Ascending aorta (tissue), 2 donors: ENCODE data around the gene MEIS2. TPM values are rescaled to one million over a fixed set of nuclear protein-coding genes. Genes with fewer than 3 reads are reported as not detected.

Experiments
- DNase-seq, 2 donors: peaks; one replicate each; pipeline ENCODE4 v3.0.0-alpha.2; 2019; ENCODE audit warnings: low spot score in 2 of 2
- H3K27ac ChIP-seq, 2 donors: fragments of 200-600 bp; sonication (generic); one replicate each; pipeline ENCODE4 v1.5.1; 2016 to 2017; ENCODE audit warnings: mild to moderate bottlenecking in 1 of 2
- H3K27me3 ChIP-seq: fragments of 200-600 bp; sonication (generic); one replicate; pipeline ENCODE4 v1.5.1; 2017
- H3K36me3 ChIP-seq, 2 donors: fragments of 200-600 bp; sonication (generic); one replicate each; pipeline ENCODE4 v1.5.1; 2016
- H3K4me1 ChIP-seq, 2 donors: fragments of 200-600 bp; sonication (generic); one replicate each; pipeline ENCODE4 v1.5.1; 2016 to 2017; ENCODE audit warnings: mild to moderate bottlenecking in 1 of 2
- H3K4me3 ChIP-seq, 2 donors: fragments of 200-600 bp; sonication (generic); one replicate each; pipeline ENCODE4 v1.5.1; 2016 to 2017; ENCODE audit warnings: mild to moderate bottlenecking in 1 of 2
- H3K9me3 ChIP-seq, 2 donors: fragments of 200-600 bp; sonication (generic); one replicate each; pipeline ENCODE4 v1.5.1; 2016
- intact Hi-C: fragments of 100-400 bp; cut with DNase I; formaldehyde crosslinking; loops from one replicate; pipeline ENCODE4 v1.15.1; 2023
- total RNA-seq: library from RNA; depleted of rRNA; stranded (reverse); fragments of >200 nt; gene quantifications from one replicate; pipeline ENCODE4 v1.1.0, GENCODE V29; 2016
- TF ChIP-seq, protein P1 (sequence below), 3 experiments: fragments of 200-600 bp in 2 of 3; fragments of 450-650 bp in 1 of 3; sonication (generic) in 2 of 3; IDR thresholded peaks; one replicate each; pipeline ENCODE4 v1.5.1; 2016 to 2019; ENCODE audit warnings: antibody characterized with exemption in 3 of 3, mild to moderate bottlenecking in 1 of 3, moderate library complexity in 1 of 3

The MEIS2 gene
- total RNA-seq, 1 donor from 2014 or later = 11.5 TPM

DNA sequence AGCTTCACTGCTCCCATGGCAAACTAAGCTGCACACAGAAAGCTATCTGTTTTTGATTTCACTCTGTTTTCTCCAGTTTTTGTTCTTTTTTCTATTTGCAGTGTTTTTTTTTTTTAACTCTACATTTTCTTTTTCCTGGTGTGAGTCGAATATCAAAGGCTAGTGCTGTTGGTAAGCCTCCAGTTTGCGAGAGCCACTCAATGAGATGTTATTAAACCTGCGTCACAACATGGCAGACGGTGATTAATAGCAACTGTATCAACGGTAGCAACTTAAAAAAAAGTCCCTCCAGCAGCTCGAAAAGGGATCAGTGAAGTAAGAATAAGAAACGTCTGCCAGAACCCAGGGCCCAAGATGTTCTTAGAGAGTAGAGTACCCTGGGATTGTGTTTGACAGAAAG lies 84.1 kb downstream of the MEIS2 start:
- intact Hi-C loops = loop anchor here (10.0 kb wide), 1 partner anchor 1321 kb away; no protein-coding TSS in a partner anchor
- Histone ChIP-seq H3K4me3 (peak overlapping the region; percentile 27 to 47), H3K27ac (peak overlapping the region; percentile 61 to 82), H3K27me3 (no peaks in the 10 kb centered on the region), H3K4me1 (peaks cover 3 to 19% of the 10 kb centered on the region in 2 donors), H3K9me3 (no peaks in the 10 kb centered on the region), H3K36me3 (no peaks in the 10 kb centered on the region)
- peak in 1 of 2 donors; percentile 76 for DNase-seq
- TF ChIP-seq, protein P1, sequence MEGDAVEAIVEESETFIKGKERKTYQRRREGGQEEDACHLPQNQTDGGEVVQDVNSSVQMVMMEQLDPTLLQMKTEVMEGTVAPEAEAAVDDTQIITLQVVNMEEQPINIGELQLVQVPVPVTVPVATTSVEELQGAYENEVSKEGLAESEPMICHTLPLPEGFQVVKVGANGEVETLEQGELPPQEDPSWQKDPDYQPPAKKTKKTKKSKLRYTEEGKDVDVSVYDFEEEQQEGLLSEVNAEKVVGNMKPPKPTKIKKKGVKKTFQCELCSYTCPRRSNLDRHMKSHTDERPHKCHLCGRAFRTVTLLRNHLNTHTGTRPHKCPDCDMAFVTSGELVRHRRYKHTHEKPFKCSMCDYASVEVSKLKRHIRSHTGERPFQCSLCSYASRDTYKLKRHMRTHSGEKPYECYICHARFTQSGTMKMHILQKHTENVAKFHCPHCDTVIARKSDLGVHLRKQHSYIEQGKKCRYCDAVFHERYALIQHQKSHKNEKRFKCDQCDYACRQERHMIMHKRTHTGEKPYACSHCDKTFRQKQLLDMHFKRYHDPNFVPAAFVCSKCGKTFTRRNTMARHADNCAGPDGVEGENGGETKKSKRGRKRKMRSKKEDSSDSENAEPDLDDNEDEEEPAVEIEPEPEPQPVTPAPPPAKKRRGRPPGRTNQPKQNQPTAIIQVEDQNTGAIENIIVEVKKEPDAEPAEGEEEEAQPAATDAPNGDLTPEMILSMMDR (IDR thresholded peaks at IDR 0.05) = no peak

DNA sequence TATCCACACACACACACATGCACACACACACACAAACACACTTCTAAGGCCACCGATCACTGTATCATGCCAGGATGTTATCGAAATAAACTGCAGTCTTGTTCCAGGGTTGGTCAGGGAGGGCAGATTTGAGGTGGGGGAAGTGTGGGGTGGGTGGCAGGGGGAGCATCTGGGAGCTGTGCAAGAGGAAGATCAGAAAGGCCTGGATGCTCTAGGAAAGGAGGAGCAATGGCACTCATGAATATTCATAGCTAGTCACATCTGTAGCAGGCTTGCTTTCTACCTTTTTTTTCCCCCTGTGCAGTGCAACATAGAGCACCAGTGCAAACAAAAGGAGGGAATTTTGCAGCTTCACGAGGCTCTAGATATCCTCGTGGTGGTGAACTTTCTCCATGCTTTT lies 84.9 kb downstream of the MEIS2 start:
- H3K4me1 ChIP-seq = peaks cover 3 to 19% of the 10 kb centered on the region in 2 donors
- intact Hi-C loops = loop anchor here (2.0 to 10.0 kb wide), 2 partner anchors 81 to 1321 kb away; no protein-coding TSS in a partner anchor
- peak overlapping the region; percentile 61 to 82 for H3K27ac ChIP-seq
- no peaks in the 10 kb centered on the region for H3K36me3 ChIP-seq
- DNase-seq = no peak
- TF ChIP-seq, protein P1 (IDR thresholded peaks at IDR 0.05) = no peak
- no peaks in the 10 kb centered on the region for H3K9me3 ChIP-seq
- no peaks in the 10 kb centered on the region for H3K27me3 ChIP-seq
- H3K4me3 ChIP-seq = peak overlapping the region; percentile 27 to 47

DNA sequence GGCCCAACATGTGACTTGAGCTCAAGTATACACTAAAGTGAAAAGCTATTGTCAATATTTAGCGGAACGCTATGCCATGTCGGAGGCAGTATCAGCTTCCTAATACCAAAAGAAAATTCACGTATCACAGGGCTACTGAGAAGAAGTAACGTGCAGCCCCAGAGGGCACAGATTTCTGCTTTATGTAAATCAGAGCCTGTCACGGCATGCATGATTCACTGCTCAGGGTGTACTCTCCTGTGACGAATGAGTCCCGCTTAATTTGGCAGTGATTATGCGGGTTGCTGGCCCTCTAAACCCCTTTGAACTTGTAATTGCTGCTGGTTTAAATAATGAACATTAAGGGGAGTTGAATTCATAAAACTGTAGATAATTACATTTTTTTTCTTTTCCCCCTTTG lies 85.3 kb downstream of the MEIS2 start:
- H3K4me1 ChIP-seq = peaks cover 3 to 16% of the 10 kb centered on the region in 2 donors
- intact Hi-C loops = loop anchor here (2.0 to 10.0 kb wide), 2 partner anchors 82 to 1320 kb away; no protein-coding TSS in a partner anchor
- no peaks in the 10 kb centered on the region for H3K36me3 ChIP-seq
- H3K27ac ChIP-seq = peak overlapping the region; percentile 61 to 82
- TF ChIP-seq, protein P1 (IDR thresholded peaks at IDR 0.05) = no peak
- no peaks in the 10 kb centered on the region for H3K27me3 ChIP-seq
- H3K4me3 ChIP-seq = peak overlapping the region in 1 of 2 donors; percentile 47
- peak in 1 of 2 donors; percentile 71 for DNase-seq
- H3K9me3 ChIP-seq = no peaks in the 10 kb centered on the region

DNA sequence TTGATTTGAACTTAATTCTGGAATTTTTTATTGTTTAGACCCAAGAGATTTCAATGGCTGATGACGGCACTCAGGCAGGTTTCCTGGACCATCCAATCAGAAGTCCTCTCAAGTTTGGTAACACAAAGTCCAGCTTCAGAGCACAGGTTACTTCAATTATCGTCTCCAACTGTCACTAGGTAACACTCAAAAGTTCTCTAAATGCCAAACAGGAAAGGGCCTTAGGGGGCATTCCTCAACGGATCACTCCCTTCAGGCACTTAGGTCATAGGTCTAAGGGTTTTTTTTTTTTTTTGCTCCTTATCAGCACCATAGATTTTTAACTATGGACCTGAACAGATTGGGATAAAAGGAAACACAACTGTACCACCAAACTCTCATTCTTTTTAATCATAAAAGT lies 85.8 kb downstream of the MEIS2 start:
- Histone ChIP-seq H3K27ac (peak overlapping the region; percentile 61 to 82), H3K27me3 (no peaks in the 10 kb centered on the region), H3K4me3 (no peak overlapping the region), H3K9me3 (no peaks in the 10 kb centered on the region), H3K36me3 (no peaks in the 10 kb centered on the region), H3K4me1 (peaks cover 3 to 15% of the 10 kb centered on the region in 2 donors)
- intact Hi-C loops = loop anchor here (2.0 to 10.0 kb wide), 2 partner anchors 82 to 1320 kb away; no protein-coding TSS in a partner anchor
- DNase-seq = no peak
- TF ChIP-seq, protein P1 (IDR thresholded peaks at IDR 0.05) = no peak

DNA sequence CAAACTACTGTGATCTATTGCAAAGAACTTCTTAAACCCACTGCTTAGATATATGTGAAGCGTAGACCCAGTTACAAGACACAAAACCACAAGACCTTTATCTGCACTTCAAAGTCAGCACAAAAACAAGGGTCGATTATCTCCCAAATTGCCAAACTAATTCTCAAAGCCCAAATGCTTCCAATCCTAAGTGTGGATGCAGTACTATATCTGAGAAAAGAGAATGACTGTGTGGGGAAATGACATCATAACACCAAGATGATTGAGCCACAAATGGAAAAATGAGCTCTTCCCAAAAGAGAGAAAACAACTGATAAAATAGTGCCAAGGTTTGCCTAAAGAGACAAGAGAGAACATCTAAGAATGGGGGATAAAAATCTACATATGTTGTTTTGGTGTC lies 86.2 kb downstream of the MEIS2 start:
- H3K27ac ChIP-seq = peak overlapping the region; percentile 61 to 82
- intact Hi-C loops = loop anchor here (2.0 to 10.0 kb wide), 2 partner anchors 83 to 1319 kb away; no protein-coding TSS in a partner anchor

More for the DNA sequence above, 86.2 kb downstream of the MEIS2 start:
- H3K4me1 ChIP-seq = peaks cover 3 to 11% of the 10 kb centered on the region in 2 donors
- no peaks in the 10 kb centered on the region for H3K36me3 ChIP-seq
- H3K27me3 ChIP-seq = no peaks in the 10 kb centered on the region
- no peak overlapping the region for H3K4me3 ChIP-seq
- DNase-seq = no peak
- TF ChIP-seq, protein P1 (IDR thresholded peaks at IDR 0.05) = no peak
- no peaks in the 10 kb centered on the region for H3K9me3 ChIP-seq
